Osteoblast (primary cell): ENCODE measurements around the gene KIAA1143. TPM values are rescaled to one million over a fixed set of nuclear protein-coding genes. Genes with fewer than 3 reads are reported as not detected.

Experiments used
- DNase-seq: peaks from one replicate; pipeline ENCODE4 v3.0.0; 2011; ENCODE audit warnings: low spot score, mixed read lengths; ENCODE audit not compliant: insufficient read length; ENCODE audit errors: missing footprints
- H2AFZ ChIP-seq: 2 replicates; pipeline ENCODE4 v1.6.0; 2011; ENCODE audit warnings: mild to moderate bottlenecking, low read length
- H3K27ac ChIP-seq: 2 replicates; pipeline ENCODE4 v1.5.1; 2011; ENCODE audit warnings: mild to moderate bottlenecking, low read depth, low read length, moderate library complexity
- H3K27me3 ChIP-seq: 2 replicates; pipeline ENCODE4 v1.6.0; 2012; ENCODE audit warnings: mild to moderate bottlenecking, control low read depth, inconsistent platforms, low read length, moderate library complexity; ENCODE audit not compliant: insufficient read depth
- H3K36me3 ChIP-seq: 2 replicates; pipeline ENCODE4 v1.5.1; 2011; ENCODE audit warnings: mild to moderate bottlenecking, low read length, control low read depth, moderate library complexity; ENCODE audit not compliant: insufficient read depth
- H3K4me1 ChIP-seq: 2 replicates; pipeline ENCODE4 v1.5.1; 2011; ENCODE audit warnings: mild to moderate bottlenecking, low read length, control low read depth, moderate library complexity; ENCODE audit not compliant: insufficient read depth
- H3K4me2 ChIP-seq: 2 replicates; pipeline ENCODE4 v1.6.0; 2011; ENCODE audit warnings: mild to moderate bottlenecking, low read length; ENCODE audit not compliant: insufficient read depth
- H3K4me3 ChIP-seq: fragments of 200-600 bp; sonication (generic); 3 replicates; pipeline ENCODE4 v1.5.1; 2012; ENCODE audit warnings: mild to moderate bottlenecking, low read length, inconsistent platforms; ENCODE audit not compliant: insufficient read depth
- H3K79me2 ChIP-seq: 2 replicates; pipeline ENCODE4 v1.6.0; 2012; ENCODE audit warnings: mild to moderate bottlenecking, low read length, control low read depth, inconsistent platforms; ENCODE audit not compliant: insufficient read depth
- H3K9me3 ChIP-seq: 2 replicates; pipeline ENCODE4 v1.5.1; 2011; ENCODE audit warnings: low read depth, low read length, control low read depth
- H4K20me1 ChIP-seq: 2 replicates; pipeline ENCODE4 v1.6.0; 2012; ENCODE audit warnings: mild to moderate bottlenecking, low read length, control low read depth; ENCODE audit not compliant: insufficient read depth
- CTCF ChIP-seq: IDR thresholded peaks from 2 replicates; pipeline ENCODE4 v1.5.1; 2011; ENCODE audit warnings: mild to moderate bottlenecking, low read depth, low read length, moderate library complexity; ENCODE audit errors: extremely low read depth
- total RNA-seq: library from RNA; depleted of rRNA; stranded (reverse); fragments of >200 nt; gene quantifications from 2 replicates; pipeline ENCODE4 v1.2.3, GENCODE V29; 2012

The KIAA1143 gene
- total RNA-seq, 1 donor: 30.0 TPM

DNA sequence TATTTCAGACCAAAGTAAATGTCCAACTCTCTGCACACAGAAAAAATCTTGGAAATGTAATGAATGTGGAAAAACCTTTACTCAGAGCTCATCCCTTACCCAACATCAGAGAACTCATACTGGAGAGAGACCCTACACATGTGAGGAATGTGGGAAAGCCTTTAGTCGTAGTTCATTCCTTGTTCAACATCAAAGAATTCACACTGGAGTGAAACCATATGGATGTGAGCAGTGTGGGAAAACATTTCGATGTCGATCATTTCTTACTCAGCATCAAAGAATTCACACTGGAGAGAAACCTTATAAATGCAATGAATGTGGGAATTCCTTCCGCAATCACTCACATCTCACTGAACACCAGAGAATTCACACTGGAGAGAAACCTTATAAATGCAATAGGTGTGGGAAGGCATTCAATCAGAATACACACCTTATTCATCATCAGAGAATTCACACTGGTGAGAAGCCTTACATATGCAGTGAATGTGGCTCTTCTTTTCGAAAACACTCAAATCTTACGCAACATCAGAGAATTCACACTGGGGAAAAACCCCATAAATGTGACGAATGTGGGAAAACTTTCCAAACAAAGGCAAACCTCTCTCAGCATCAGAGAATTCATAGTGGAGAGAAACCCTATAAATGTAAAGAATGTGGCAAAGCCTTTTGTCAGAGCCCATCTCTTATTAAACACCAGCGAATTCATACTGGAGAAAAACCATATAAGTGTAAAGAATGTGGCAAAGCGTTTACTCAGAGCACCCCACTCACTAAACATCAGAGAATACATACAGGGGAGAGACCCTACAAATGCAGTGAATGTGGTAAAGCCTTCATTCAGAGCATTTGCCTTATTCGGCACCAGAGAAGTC lies 40.0 kb downstream of the KIAA1143 start:
- no peak overlapping the region for H2AFZ ChIP-seq
- no peak for TF ChIP-seq CTCF

GRCh38 chr3:44712455-44713075 lies 48.9 kb downstream of the KIAA1143 start, which contains the start of gene ZNF502:
TSS of gene ZNF502 (plus strand) at chr3:44712660. CDS start at chr3:44720262, 7,602 bp downstream.
- Histone ChIP-seq H3K4me2 (peak within 1 kb of the TSS; percentile 89), H3K9me3 (peaks cover 2% of the 10 kb centered on the region), H4K20me1 (no peaks in the 10 kb centered on the region), H3K27ac (peak within 1 kb of the TSS; percentile 48), H3K36me3 (peaks cover 4% of the 10 kb centered on the region), H2AFZ (peak within 1 kb of the TSS; percentile 100), H3K79me2 (peaks cover 10% of the 10 kb centered on the region), H3K4me3 (peak within 1 kb of the TSS; percentile 93), H3K27me3 (no peaks in the 10 kb centered on the region), H3K4me1 (peaks cover 3% of the 10 kb centered on the region)
- TF ChIP-seq CTCF: peak; percentile 17
- peak; percentile 96 for DNase-seq

More for the DNA sequence above, 40.0 kb downstream of the KIAA1143 start:
- H3K27me3 ChIP-seq: no peaks in the 10 kb centered on the region
- H3K4me3 ChIP-seq: no peak overlapping the region
- H4K20me1 ChIP-seq: no peaks in the 10 kb centered on the region
- no peaks in the 10 kb centered on the region for H3K79me2 ChIP-seq
- peaks cover 48% of the 10 kb centered on the region for H3K9me3 ChIP-seq
- peaks cover 22% of the 10 kb centered on the region for H3K36me3 ChIP-seq
- H3K4me1 ChIP-seq: no peaks in the 10 kb centered on the region
- DNase-seq: no peak
- H3K27ac ChIP-seq: no peak overlapping the region
- no peak overlapping the region for H3K4me2 ChIP-seq

Other genes with a start within 250 kb of the KIAA1143 start
- gene ZKSCAN7, start 206.4 kb downstream of the KIAA1143 start, total RNA-seq: 6.5 and 9.8 TPM in 2 replicates
- 5.0 and 5.8 TPM in 2 replicates for gene ZNF660, start 176.7 kb downstream of the KIAA1143 start, total RNA-seq
- 17.7 and 18.6 TPM in 2 replicates for gene ZNF197, start 136.6 kb downstream of the KIAA1143 start, total RNA-seq
- 14.7 and 16.3 TPM in 2 replicates for gene ZNF35, start 112.9 kb downstream of the KIAA1143 start, total RNA-seq
- 4.0 and 4.7 TPM in 2 replicates for gene ZNF502, start 49.0 kb downstream of the KIAA1143 start, total RNA-seq
- gene ZNF501, start 32.0 kb downstream of the KIAA1143 start, total RNA-seq: 6.5 and 7.2 TPM in 2 replicates
- gene KIF15, start 175 bp upstream of the KIAA1143 start, total RNA-seq: 1.5 and 1.8 TPM in 2 replicates
- 15.6 and 18.1 TPM in 2 replicates for gene TMEM42, start 100.3 kb upstream of the KIAA1143 start, total RNA-seq
- not detected in 2 replicates for gene TGM4, start 113.0 kb upstream of the KIAA1143 start, total RNA-seq
- gene ZDHHC3, start 214.6 kb upstream of the KIAA1143 start, total RNA-seq: 61.2 and 62.5 TPM in 2 replicates
- gene EXOSC7, start 214.6 kb upstream of the KIAA1143 start, total RNA-seq: 25.0 and 31.8 TPM in 2 replicates